HuH-7 (cell line): ENCODE measurements around the gene ARHGAP9.
A peak's percentile ranks its signal among the peaks of the same experiment; 100 is the strongest.
"Not testable (repeated sequence)": the region's sequence is repeated elsewhere in the genome, so short reads cannot be mapped to it uniquely, and the experiment has no call there.

Experiments used
- DNase-seq: peaks from one replicate; pipeline ENCODE4 v3.0.0; 2011; ENCODE audit warnings: low spot score

Gene ARHGAP9

GRCh38 chr12:57434517-57435223 lies 45.0 kb downstream of the ARHGAP9 start, which contains the start of gene INHBC:
INHBC (plus strand) TSS chr12:57434784; CDS start chr12:57434887, 103 bp downstream.
- DNase-seq = no peak

- DNase-seq = no peak
Observed at GRCh38 chr12:57433370-57433769, 46.3 kb downstream of the ARHGAP9 start.

GRCh38 chr12:57431654-57432188 lies 47.9 kb downstream of the ARHGAP9 start:
- no peak for DNase-seq

- DNase-seq = peak; percentile 96
Observed at GRCh38 chr12:57430931-57431566, 48.6 kb downstream of the ARHGAP9 start, which contains the start of gene R3HDM2. R3HDM2 (minus strand) TSS chr12:57431043; CDS start chr12:57310428, 120,615 bp downstream.

GRCh38 chr12:57430112-57430930 lies 49.3 kb downstream of the ARHGAP9 start:
- no peak for DNase-seq

- no peak for DNase-seq
Observed at GRCh38 chr12:57429473-57430111, 50.1 kb downstream of the ARHGAP9 start.

- no peak for DNase-seq
Observed at GRCh38 chr12:57428965-57429364, 50.7 kb downstream of the ARHGAP9 start.

GRCh38 chr12:57426948-57427347 lies 52.7 kb downstream of the ARHGAP9 start:
- not testable (repeated sequence) for DNase-seq
